Kidney epithelial cell (primary cell): ENCODE measurements around the gene SLC25A25. TPM values are rescaled to one million over a fixed set of nuclear protein-coding genes. Genes with fewer than 3 reads are reported as not detected.

Experiments used
- DNase-seq: peaks from one replicate; pipeline ENCODE4 v3.0.0-alpha.2; 2010; ENCODE audit warnings: low read depth
- H3K27me3 ChIP-seq: 2 replicates; pipeline ENCODE4 v1.6.0; 2011; ENCODE audit warnings: low read length; ENCODE audit not compliant: control insufficient read depth, insufficient read depth
- H3K36me3 ChIP-seq: 2 replicates; pipeline ENCODE4 v1.5.1; 2011; ENCODE audit warnings: low read length; ENCODE audit not compliant: control insufficient read depth, insufficient read depth
- H3K4me3 ChIP-seq: 2 replicates; pipeline ENCODE4 v1.5.1; 2011; ENCODE audit warnings: low read depth, mild to moderate bottlenecking, control low read depth, low read length
- total RNA-seq: library from RNA; depleted of rRNA; stranded (reverse); fragments of >200 nt; gene quantifications from 2 replicates; pipeline ENCODE4 v1.2.3, GENCODE V29; 2015
- TF ChIP-seq, protein P1 (sequence below): IDR thresholded peaks from 2 replicates; pipeline ENCODE4 v1.5.1; 2011; ENCODE audit warnings: mild to moderate bottlenecking, moderate library complexity, low read length, control low read depth, inconsistent platforms; ENCODE audit not compliant: insufficient read depth, poor library complexity, severe bottlenecking

SLC25A25 gene
- total RNA-seq, 1 donor from 2014 or later, result 22.8 TPM

- Histone ChIP-seq H3K4me3 (no peak overlapping the region), H3K27me3 (no peaks in the 10 kb centered on the region), H3K36me3 (no peaks in the 10 kb centered on the region)
- TF ChIP-seq, protein P1, sequence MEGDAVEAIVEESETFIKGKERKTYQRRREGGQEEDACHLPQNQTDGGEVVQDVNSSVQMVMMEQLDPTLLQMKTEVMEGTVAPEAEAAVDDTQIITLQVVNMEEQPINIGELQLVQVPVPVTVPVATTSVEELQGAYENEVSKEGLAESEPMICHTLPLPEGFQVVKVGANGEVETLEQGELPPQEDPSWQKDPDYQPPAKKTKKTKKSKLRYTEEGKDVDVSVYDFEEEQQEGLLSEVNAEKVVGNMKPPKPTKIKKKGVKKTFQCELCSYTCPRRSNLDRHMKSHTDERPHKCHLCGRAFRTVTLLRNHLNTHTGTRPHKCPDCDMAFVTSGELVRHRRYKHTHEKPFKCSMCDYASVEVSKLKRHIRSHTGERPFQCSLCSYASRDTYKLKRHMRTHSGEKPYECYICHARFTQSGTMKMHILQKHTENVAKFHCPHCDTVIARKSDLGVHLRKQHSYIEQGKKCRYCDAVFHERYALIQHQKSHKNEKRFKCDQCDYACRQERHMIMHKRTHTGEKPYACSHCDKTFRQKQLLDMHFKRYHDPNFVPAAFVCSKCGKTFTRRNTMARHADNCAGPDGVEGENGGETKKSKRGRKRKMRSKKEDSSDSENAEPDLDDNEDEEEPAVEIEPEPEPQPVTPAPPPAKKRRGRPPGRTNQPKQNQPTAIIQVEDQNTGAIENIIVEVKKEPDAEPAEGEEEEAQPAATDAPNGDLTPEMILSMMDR, result no peak
- DNase-seq, result no peak
Measured at GRCh38 chr9:128153060-128153946, 85.3 kb downstream of the SLC25A25 start.

GRCh38 chr9:128153947-128154695, 86.1 kb downstream of the SLC25A25 start:
- TF ChIP-seq, protein P1, result no peak
- Histone ChIP-seq H3K36me3 (no peaks in the 10 kb centered on the region), H3K27me3 (no peaks in the 10 kb centered on the region), H3K4me3 (no peak overlapping the region)
- no peak for DNase-seq

GRCh38 chr9:128155736-128156500, 87.9 kb downstream of the SLC25A25 start:
- Histone ChIP-seq H3K4me3 (no peak overlapping the region), H3K27me3 (no peaks in the 10 kb centered on the region), H3K36me3 (no peaks in the 10 kb centered on the region)
- DNase-seq, result no peak
- TF ChIP-seq, protein P1, result no peak

Other genes starting within 250 kb of the SLC25A25 start
- gene ENG, start 213.6 kb upstream of the SLC25A25 start, total RNA-seq, result 3.4 and 6.3 TPM in 2 replicates
- 44.8 and 56.4 TPM in 2 replicates for gene AK1, start 190.6 kb upstream of the SLC25A25 start, total RNA-seq
- 25.6 and 31.1 TPM in 2 replicates for gene ST6GALNAC6, start 168.6 kb upstream of the SLC25A25 start, total RNA-seq
- gene ST6GALNAC4, start 151.2 kb upstream of the SLC25A25 start, total RNA-seq, result 21.0 and 32.5 TPM in 2 replicates
- 3.6 and 4.2 TPM in 2 replicates for gene PIP5KL1, start 137.5 kb upstream of the SLC25A25 start, total RNA-seq
- 31.8 and 33.1 TPM in 2 replicates for gene DPM2, start 130.4 kb upstream of the SLC25A25 start, total RNA-seq
- gene EEIG1, start 87.2 kb upstream of the SLC25A25 start, total RNA-seq, result 16.5 and 29.4 TPM in 2 replicates
- gene NAIF1, start 912 bp upstream of the SLC25A25 start, total RNA-seq, result 13.6 and 14.2 TPM in 2 replicates
- gene PTGES2, start 59.5 kb downstream of the SLC25A25 start, total RNA-seq, result 81.2 and 98.4 TPM in 2 replicates
- 233 and 283 TPM in 2 replicates for gene LCN2, start 81.2 kb downstream of the SLC25A25 start, total RNA-seq
- 406 and 420 TPM in 2 replicates for gene BBLN, start 92.0 kb downstream of the SLC25A25 start, total RNA-seq
- gene CIZ1, start 123.3 kb downstream of the SLC25A25 start, total RNA-seq, result 56.9 and 103 TPM in 2 replicates
- 16.2 and 20.5 TPM in 2 replicates for gene DNM1, start 135.1 kb downstream of the SLC25A25 start, total RNA-seq
- 69.9 and 75.8 TPM in 2 replicates for gene GOLGA2, start 207.8 kb downstream of the SLC25A25 start, total RNA-seq
- gene SWI5, start 208.0 kb downstream of the SLC25A25 start, total RNA-seq, result 37.4 and 45.5 TPM in 2 replicates